ENCODE measurements around the gene SH3TC1.

DNA sequence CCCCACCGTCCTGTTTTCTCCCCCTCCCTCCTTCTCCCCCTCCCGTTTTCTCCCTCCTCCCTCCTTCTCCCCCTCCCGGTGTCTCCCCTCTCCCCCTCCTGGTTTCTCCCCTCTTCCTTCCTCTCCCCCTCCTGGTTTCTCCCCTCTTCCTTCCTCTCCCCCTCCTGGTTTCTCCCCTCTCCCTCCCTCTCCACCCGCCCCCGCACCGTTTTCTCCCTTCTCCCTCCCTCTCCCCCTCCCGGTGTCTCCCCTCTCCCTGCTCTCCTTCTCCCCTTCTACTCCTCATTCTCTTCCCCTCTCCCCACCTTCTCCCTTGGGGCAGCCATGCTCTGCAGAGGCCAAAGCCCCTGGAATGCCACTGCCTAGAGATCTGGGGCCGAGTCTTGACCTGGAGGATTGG, 12.2 kb downstream of the SH3TC1 start:
- TF ChIP-seq, protein P1, sequence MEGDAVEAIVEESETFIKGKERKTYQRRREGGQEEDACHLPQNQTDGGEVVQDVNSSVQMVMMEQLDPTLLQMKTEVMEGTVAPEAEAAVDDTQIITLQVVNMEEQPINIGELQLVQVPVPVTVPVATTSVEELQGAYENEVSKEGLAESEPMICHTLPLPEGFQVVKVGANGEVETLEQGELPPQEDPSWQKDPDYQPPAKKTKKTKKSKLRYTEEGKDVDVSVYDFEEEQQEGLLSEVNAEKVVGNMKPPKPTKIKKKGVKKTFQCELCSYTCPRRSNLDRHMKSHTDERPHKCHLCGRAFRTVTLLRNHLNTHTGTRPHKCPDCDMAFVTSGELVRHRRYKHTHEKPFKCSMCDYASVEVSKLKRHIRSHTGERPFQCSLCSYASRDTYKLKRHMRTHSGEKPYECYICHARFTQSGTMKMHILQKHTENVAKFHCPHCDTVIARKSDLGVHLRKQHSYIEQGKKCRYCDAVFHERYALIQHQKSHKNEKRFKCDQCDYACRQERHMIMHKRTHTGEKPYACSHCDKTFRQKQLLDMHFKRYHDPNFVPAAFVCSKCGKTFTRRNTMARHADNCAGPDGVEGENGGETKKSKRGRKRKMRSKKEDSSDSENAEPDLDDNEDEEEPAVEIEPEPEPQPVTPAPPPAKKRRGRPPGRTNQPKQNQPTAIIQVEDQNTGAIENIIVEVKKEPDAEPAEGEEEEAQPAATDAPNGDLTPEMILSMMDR (IDR thresholded peaks at IDR 0.05; ENCODE audit: insufficient read depth, low read length, poor library complexity, severe bottlenecking) = no peak
- TF ChIP-seq EZH2phosphoT487 (conservative IDR thresholded peaks at IDR 0.05; ENCODE audit: low read length) = no peak

All from SU-DHL-6 (cell line).